HG03196 (cell line): ENCODE measurements around the gene CSNK1G1.
"Not testable (repeated sequence)": the region's sequence is repeated elsewhere in the genome, so short reads cannot be mapped to it uniquely, and the experiment has no call there.

Experiments used
- ATAC-seq: cut with Tn5 transposase; IDR thresholded peaks from one replicate; pipeline ENCODE4 v1.9.1; 2021; ENCODE audit not compliant: unreplicated experiment

The CSNK1G1 gene

DNA sequence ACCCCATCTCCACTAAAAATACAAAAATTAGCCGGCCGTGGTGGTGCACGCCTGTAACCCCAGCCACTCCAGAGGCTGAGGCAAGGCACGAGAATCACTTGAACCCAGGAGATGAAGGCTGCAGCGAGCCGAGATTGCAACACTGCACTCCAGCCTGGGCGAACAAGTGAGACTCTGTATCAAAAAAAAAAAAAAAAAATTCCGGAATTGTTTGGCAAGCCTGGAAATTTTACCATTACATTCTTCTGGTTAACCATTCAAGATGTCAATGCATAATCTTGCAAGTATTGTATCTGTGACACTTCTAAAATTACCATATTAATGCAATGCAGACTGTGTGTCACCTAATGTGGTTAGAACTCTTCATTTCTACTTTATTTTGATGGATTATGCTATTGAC is 67.0 kb downstream of the CSNK1G1 start:
- ATAC-seq: no peak

- ATAC-seq: no peak
Measured at GRCh38 chr15:64288577-64288976, 67.4 kb downstream of the CSNK1G1 start.

- no peak for ATAC-seq
Measured at GRCh38 chr15:64287953-64288352, 68.0 kb downstream of the CSNK1G1 start.

- no peak for ATAC-seq
Measured at GRCh38 chr15:64286473-64286872, 69.5 kb downstream of the CSNK1G1 start.

GRCh38 chr15:64285871-64286270 is 70.1 kb downstream of the CSNK1G1 start:
- no peak for ATAC-seq

DNA sequence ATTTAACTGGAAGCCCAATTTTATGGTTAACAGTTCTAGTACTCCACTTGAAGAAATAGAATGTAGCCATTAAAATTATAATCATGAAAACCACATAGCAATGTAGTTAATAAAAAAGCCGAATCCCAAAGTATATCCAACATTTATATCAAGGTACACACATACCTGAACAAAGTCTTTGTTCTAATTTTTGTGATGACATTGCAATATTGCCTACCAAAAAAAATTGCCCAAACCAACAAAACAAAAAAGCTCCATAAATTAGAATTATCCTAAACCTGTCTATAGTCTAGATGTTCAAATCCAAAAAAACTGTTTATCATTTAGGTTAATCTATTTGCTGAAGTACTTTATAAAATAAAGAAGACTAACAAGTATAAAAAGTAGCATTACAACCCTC is 70.8 kb downstream of the CSNK1G1 start:
- ATAC-seq: no peak

DNA sequence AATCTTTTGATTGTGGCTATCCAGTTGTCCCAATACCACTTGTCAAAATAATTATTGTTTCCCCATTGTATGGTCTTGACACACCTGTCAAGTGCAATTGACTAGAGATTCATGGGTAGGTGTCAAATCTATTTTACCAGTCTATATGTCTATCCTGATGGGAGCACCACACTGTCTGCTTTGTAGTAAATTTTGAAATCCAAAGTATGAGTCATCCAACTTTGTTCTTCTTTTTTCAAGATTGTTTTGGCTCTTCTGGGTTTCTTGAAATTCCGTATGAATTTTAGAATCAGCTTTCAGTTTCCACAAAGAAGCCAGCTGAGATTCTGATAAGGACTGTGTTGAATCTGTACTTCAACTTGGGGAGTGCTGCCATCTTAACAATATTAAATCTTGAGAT is 71.9 kb downstream of the CSNK1G1 start:
- ATAC-seq: no peak

- no peak for ATAC-seq
Measured at GRCh38 chr15:64282701-64283100, 73.3 kb downstream of the CSNK1G1 start.

DNA sequence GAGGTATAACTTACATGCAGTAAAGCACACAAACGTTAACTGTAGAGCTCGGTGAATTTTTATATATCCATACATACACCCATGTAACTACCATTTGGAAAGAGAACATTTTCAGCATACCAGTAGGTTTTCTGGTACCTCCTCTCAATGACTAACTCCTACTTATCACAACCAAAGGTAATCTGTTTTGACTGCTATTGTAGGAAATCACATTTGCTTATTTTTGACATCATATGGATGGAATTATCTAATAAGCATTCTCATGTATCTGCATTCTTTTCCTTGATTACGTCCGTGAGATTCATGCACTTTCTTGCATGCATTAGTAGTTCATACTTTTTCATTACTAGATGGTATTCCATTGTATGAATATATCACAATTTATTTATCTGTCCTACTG is 76.8 kb downstream of the CSNK1G1 start:
- ATAC-seq: no peak

DNA sequence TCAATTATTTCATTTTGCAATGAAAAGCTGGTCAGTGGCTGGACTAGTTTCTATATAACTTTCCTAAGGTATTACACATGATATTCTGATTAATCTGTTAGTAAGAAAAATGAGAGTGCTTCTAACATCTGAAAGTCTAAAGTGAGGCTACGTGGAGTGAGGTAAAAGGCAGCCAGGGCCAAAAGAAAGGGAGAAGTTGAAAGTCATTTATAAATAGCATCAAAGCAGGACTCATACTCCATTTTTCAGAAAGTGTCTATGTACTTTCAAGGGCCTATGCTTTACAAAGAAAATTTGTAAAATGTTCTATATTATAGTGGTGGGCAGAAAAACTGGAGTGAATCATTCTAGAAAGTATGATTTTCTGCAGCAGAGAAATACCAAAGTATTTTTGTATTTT is 80.0 kb downstream of the CSNK1G1 start:
- ATAC-seq: no peak

DNA sequence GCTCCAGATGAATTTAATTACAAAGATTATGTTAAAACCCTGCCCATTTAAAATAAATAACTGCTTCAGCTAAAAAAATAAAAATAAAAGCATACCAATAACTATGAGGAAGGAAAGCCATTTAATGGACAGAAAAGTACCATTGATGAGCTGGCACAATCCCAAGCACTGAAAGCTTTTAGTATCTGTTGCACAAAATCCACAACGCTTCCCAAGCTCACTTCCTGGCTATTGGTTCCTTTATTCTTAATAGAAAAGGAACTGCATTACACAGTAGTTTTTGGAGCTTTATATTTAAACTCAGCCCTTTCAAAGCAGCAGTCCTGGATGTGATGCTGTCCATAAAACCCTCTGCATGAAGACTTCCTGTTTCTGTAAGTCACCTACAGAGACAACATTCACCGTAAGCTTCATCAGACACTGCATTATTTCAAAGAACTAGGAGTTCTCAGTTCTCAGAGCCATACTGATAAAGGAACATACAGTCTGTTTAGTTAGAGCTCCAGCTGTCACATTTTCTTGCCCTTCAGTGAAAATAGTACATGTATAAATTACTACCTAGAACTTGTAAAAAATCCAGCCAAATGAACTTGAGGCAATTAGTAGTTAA is 81.5 kb downstream of the CSNK1G1 start:
- no peak for ATAC-seq

DNA sequence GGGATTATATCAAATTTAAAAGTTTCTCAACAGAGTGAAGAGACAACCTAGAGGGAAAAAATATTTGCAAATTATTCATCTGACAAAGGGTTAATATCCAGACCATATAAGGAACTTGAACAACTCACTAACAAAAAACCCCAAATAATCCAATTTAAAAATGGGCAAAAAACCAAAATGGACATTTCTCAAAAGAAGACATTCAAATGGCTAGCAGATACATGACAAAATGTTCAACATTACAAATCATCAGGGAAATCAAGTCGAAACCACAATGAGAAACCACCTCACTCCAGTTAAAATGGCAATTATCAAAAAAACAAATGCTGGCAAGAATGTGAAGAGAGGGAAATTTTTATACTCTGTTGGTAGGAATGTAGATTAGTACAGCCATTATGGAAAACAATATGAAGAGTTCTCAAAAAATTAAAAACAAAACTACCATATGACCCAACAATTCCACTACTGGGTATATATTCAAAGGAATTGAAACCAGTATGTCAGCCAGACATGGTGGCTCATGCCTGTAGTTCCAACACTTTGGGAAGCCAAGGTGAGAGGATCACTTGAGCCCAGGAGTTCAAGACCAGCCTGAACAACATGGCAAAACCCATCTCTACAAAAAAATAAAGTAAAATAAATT is 88.5 kb downstream of the CSNK1G1 start:
- ATAC-seq: no peak

DNA sequence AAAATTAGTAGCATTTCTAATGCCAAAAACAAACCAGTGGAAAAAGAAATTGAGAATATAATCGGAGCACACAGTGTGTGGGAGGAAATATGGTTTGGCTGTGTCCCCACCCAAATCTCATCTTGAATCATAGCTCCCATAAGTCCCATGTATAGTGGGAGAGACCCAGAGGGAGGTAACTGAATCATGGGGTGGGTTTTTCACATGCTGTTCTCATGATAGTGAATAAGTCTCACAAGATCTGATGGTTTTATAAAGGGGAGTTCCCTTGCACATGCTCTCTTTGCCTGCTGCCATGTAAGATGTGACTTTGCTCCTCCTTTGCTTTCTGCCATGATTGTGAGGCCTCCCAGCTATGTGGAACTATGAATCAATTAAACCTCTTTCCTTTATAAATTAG is 90.8 kb downstream of the CSNK1G1 start:
- ATAC-seq: not testable (repeated sequence)

- ATAC-seq: no peak
Measured at GRCh38 chr15:64264502-64264901, 91.5 kb downstream of the CSNK1G1 start.

GRCh38 chr15:64263567-64263966 is 92.4 kb downstream of the CSNK1G1 start:
- ATAC-seq: no peak

- ATAC-seq: no peak
Measured at GRCh38 chr15:64256051-64256450, 99.9 kb downstream of the CSNK1G1 start.

DNA sequence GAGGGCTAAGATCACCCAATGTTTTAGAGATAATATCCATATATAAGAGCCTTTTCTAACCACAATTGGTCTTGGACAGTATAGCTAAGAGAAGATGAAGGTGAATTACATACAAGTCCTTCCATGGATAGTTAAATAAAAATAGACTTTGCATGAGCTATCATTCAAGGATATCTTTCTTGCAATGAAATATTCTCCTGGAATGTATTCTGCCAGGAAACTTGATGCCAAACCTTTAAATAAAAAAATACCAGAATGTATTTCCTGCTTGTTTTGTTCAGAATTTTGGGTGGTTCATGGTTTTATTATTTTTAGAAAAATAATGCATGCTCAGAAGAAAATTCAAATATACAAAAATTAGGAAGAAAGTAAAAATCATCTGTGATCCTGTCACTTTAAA is 104.3 kb downstream of the CSNK1G1 start:
- no peak for ATAC-seq

DNA sequence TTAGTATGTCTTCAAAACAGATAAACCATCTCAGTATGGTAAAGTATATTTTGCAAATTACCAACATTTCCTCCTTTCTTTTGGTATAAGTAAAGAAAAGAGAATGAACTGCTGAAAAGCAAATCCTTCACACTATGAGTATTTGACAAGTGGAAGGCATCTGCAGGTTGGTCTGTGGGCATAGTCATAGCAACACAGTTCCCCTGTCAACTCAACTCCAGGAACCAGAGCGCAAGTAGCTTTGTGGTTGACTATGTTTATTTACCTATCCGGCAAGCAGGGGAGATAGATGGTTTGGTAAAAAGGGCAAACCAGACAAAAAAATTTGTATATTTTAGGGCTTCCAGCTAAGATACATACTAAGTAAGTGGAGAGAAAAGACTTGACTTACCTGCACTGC is 104.9 kb downstream of the CSNK1G1 start:
- ATAC-seq: no peak

DNA sequence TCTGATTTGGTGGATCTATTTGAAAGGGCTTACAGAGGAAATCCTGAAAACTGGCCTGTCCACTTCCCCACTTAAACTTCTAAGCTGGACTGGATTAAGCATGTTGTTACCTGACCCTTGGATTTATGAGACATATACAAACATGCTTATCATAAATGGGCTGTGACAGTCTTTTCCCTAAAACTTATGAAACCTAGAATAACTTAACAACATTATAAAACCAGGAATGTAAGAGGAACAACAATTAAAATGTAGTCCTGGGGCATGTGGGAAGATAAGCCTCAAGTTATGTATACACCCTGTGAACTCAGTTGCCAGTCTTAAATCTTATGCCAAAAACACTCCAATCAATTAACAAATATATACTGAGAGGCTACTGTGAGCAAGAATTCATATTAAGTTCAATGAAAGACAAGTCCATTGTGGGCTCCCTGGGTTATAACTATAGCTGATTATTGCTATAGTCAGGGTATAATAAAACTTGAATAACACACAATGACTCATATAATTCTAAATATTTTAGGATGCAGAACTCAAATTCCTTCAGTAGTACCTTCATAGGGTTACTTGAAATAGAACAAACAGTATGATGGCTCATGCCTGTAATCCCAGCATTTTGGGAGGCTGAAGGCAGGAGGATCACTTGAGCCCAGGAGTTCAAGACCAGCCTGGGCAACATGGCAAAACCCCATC is 105.9 kb downstream of the CSNK1G1 start:
- no peak for ATAC-seq

DNA sequence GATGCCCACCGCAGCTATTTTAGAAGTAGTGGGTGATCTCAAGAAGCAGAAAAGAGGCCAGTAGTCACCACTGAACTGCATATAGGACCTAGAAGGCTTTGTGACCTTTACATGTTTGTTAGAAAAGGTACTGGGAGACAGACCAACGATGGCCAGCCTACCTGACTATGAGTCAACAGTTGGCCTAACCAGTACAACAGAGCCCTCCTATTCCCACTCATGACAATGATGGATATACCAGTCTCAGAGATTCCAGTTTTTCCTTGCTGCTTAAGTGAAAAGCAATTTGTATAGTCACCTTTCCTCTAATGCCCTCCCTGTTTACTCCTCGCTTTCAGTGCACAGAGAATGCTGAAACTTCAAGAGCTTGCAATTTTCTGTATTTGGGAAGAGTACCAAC is 106.6 kb downstream of the CSNK1G1 start:
- no peak for ATAC-seq

DNA sequence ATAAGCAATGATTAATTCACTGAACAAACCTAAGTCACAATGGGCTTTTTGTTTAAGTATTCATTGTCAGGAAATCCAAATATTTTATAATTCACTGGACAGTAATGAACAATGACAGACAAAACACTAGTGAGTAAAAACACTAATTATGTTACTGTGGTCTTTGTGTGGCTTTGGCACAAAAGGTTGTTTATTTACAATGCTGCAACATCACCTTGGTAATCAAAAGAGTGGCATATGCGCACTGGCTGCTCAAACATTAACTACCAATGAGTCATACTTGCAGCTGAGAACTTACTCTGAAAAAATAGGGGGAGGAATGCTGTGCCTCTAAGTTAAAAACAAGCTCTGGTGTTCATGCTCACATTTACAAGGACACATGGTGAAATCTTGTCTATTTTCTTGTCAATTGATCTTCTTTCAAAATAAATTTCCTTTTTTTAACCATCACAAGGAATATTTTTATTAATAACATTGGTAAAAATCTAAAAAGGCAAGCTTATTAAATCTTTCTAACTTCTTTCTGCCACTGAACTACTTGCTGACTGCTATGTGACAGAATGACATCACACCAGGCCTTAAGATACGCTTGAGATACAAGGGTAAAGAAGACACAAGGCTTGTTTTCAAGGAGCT is 107.9 kb downstream of the CSNK1G1 start:
- peak; percentile 75 for ATAC-seq

- no peak for ATAC-seq
Measured at GRCh38 chr15:64247535-64247905, 108.5 kb downstream of the CSNK1G1 start.
